Activated effector memory CD4-positive, alpha-beta T cell treated with Interleukin-2 at 50 U/mL for 16 hours (primary cell): Measurements from ENCODE around the gene MYL11.
"Not testable (repeated sequence)": the region's sequence is repeated elsewhere in the genome, so short reads cannot be mapped to it uniquely, and the experiment has no call there.

Experiments used
- DNase-seq: peaks from one replicate; pipeline ENCODE4 v3.0.0-alpha.2; 2020

Gene MYL11

DNA sequence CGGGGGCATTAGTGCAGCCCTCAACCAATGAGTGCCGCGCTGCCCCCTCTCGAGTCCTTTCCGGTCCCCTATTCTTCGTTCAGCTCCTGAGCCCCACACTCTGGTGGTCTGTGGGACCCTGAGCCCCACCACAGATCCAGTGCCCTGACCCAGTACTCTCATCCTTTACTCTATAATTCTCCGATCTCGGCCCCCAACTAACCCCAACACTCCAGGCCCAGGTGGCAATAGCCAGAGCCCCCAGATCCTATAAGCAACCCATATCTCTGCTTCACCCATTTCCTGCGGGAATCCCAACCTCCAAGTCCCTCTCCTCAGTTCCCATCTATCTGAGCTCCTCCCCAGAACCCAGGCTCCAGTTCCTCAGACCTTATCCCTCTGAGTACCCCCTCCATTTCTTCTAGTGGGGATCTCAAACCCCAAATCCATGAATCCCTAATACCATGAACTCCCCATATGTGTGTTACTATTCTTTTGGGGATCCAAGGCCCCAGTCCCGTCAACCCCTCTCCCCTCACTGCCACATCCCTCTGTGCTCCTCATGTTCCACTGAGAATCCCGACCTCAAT lies 3.3 kb upstream of the MYL11 start:
- no peak for DNase-seq

DNA sequence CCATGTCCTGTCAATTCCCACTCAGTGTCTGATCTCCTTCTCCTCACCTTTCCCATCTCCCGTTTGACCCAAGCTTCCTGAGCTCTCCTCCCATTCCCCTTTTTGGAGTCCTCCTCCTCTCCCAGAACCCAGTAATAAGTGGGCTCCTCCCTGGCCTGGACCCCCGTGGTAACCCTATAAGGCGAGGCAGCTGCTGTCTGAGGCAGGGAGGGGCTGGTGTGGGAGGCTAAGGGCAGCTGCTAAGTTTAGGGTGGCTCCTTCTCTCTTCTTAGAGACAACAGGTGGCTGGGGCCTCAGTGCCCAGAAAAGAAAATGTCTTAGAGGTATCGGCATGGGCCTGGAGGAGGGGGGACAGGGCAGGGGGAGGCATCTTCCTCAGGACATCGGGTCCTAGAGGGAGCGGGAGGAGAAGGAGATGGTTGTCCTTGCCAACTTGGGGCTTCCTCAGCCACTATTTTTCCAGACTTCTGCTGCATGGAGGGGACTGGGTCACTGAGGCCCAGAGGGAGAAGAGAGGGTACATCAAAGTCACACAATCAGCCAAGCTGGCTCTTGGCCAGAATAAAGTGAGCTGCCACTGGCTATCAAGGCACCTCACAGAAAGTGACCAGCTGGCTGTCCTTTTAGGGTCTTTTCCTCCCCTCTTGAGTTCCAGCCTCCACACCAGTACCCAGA lies 2.4 kb upstream of the MYL11 start:
- no peak for DNase-seq

DNA sequence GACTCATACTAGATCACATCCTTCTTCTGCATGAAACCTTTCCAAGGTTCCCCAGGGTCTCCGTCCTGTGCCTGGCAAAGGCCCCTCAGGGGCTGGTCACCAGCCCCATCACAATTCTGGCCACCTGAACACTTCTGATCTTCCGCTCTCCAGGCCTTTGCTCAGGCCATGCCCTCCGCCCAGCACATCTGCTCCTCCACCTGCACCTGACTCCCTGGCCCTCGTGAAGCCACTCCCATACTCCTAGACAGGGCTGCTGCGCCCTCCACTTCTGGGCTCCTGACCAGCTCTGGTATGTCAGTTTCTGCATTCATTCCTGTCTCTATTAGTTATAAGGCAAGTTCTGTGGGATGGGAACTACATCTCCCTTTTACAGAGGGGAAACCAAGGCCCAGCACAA lies 1.9 kb upstream of the MYL11 start:
- DNase-seq: no peak

DNA sequence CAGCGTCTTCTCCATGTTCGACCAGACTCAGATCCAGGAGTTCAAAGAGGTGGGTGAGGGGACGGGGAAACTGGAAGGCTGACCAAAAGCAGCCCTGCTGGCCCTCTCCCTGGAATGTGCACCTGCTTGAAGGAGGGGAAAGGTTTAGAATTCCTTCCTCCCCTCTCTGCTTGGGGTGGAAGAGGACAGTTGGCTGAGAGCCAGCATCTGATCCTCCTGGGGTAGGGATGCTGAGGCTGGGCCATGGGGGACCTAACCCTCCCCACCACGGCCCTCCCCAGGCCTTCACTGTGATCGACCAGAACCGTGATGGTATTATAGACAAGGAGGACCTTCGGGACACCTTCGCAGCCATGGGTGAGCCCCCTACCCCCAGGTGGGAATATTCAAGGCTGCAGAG lies 1.3 kb downstream of the MYL11 start:
- DNase-seq: no peak

DNA sequence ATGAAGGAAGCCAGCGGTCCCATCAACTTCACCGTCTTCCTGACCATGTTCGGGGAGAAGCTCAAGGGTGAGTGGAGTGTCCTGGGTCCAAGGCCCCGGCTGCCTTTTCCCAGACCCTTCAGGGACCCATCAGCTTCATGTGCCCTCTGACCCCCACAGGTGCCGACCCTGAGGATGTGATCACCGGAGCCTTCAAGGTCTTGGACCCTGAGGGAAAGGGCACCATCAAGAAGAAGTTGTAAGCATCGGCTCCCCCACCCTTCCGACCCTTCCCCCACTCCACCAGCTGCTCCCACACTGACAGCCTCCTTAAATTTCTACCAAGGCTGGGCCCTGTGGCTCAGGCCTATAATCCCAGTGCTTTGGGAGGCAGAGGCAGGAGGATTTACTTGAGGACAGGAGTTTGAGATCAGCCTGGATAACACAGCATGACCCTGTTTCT lies 1.9 kb downstream of the MYL11 start:
- no peak for DNase-seq

DNA sequence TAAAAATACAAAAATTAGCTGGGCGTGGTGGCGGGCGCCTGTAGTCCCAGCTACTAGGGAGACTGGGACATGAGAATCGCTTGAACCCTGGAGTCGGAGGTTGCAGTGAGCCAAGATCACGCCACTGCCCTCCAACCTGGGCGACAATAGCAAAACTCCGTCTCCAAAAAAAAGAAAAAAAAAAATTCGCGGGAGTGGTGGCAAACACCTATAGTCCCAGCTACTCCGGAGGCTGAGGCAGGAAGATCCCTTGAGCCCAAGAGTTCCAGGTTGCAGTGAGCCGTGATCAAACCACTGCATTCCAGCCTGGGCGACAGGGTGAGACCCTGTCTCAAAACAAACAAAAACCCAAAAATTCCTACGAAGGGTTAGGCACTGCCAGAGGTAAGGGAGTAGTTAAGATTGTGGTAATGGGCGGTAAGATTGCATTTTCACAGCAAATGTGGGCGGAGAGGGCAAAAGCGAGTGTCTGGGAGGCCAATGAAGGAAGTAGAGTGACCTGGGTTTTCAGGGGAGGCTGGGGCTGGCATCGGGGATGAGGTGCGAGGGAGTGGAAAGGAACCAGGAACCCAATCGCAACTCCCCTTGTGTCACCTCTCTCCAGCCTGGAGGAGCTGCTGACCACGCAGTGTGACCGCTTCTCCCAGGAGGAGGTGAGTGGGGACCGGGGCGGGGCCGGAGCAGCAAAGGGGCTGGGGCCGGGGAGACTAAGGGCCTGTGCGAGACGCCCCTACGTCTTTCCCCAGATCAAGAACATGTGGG lies 2.6 kb downstream of the MYL11 start:
- no peak for DNase-seq

DNA sequence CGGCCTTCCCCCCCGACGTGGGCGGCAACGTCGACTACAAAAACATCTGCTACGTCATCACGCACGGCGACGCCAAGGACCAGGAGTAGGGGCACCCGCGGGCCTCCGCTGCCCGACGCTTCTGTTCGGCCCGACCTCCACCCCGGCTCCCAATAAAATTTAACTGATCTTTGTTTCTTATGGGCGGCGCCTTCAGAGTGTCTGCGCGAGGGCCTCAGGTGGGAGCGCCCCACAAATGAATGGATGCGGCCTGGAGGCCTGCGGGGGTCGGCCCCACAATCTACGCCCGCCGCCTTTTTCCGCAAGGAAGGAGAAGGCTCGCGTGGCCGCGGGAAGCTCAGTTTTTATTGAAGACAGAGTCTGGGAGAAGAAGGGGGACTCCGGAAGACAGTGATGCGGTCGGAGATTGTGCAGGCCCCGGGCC lies 3.2 kb downstream of the MYL11 start:
- peak; percentile 81 for DNase-seq

DNA sequence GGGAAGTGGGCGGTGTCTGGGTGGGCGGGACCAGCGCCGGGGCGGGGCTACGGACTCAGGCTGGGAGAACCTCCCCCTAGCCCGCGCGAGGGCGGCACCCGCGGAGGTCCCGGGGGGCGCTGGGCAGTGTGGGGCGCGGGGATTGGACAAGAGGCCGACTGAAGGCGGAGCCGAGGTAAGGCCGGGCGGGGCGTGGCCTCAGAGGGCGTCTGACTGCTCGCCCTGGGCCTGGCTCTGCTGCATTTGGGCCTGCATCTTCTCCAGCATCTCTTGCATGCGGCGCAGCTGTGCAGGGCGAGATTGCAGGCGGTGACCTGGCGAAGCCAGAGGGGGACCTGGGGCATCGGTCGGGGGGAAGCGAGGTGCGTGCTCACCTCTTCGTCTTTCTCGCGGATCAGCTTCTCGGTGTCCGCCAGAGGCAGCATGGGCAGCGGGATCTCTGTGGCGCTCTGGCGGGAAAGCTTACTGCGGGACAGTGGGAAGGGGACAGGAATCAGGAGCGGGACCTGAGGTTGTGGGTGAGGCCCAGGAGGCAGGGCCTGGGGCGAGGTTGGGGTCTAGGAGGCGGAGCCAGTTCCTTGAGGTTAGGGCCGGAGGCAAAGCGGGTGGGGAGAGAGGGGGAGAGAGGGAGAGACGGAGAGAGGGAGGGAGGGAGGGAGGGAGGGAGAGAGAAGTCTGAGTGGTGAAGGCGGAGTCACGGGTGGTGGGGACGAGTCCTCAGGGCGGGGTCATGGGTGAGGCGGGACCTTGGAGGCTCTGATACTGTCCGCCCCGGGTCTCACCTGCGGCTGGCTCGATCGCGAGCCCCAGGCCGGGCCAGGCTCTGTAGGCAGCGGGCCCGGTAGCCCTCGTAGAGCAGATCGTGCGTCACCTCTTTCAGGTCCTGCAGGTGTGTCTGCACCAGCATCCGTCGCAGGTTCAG lies 3.9 kb downstream of the MYL11 start:
- DNase-seq: peak; percentile 100

DNA sequence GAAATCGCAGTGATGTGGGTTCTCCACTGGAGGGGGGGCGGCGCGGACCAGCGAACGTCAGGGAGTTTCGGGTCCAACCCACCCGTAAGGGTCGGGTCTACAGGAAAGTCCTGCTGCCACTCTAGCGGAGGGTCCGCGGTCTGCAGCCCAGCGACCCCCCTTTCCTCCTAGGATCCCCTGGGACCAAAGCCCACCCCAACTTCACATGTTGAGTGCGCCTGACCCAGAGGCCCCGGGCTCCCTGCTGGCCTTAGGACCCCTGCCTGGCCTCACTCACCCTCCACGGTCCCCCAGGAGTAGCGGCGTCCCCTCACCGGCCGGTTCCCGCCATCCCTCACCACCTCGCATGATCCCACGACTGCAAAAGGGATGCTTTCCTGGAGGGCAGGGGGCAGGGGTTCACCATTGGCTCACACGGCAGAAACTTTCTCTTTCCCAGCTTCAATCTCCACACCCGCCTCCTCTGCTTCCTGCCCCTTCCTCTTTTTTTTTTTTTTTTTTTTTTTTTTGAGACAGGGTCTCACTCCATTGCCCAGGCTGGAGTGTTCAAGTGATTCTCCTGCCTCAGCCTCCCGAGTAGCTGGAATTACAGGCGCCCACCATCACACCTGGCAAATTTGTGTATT lies 4.7 kb downstream of the MYL11 start:
- DNase-seq: no peak

DNA sequence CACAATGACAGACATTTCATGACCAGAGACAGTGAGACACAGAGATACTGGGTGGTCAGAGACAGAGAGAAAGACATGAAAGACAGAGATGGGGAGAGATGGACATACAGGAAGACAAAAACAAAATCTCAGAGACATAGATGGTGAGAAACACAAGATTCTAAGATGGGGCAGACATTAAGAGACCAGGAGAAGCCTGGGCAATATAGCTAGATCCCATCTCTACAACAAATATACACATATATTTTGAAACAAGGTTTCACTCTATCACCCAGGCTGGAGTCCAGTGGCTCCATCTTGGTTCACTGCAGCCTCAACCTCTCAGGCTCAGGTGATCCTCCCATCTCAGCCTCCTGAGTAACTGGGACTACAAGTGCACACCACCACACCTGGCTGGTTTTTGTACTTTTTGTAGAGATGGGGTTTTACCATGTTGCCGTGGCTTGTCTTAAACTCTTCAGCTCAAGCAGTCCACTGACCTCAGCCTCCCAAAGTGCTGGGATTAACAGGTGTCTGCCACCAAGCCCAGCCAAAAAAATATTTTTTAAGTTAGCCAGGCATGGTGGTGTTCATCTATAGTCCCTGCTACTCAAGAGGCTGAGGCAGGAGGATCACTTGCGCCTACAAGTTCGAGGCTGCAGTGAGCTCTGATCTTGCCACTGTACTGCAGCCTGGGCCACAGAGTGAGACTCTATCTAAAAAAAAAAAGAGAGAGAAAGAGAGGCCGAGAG lies 5.6 kb downstream of the MYL11 start:
- DNase-seq: no peak

DNA sequence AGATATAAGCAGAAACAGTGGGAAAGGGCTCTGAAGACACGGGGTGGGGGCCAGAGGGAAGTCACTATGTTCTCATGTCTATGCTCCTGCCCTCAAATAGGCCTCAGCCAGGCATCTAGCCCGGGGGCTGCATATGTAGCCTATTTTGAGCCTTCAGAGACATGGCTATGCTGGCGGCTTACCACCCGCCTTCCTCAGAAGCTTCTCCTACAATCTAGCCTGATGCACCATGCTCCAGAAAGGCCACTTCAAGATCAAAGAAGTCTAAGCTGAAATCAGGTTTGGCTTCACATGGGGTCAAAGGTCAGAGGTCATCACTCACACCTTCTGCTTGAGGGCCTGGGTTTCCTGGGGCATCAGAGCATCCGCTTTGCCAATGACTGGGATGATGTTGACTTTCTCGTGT lies 6.2 kb downstream of the MYL11 start:
- no peak for DNase-seq

DNA sequence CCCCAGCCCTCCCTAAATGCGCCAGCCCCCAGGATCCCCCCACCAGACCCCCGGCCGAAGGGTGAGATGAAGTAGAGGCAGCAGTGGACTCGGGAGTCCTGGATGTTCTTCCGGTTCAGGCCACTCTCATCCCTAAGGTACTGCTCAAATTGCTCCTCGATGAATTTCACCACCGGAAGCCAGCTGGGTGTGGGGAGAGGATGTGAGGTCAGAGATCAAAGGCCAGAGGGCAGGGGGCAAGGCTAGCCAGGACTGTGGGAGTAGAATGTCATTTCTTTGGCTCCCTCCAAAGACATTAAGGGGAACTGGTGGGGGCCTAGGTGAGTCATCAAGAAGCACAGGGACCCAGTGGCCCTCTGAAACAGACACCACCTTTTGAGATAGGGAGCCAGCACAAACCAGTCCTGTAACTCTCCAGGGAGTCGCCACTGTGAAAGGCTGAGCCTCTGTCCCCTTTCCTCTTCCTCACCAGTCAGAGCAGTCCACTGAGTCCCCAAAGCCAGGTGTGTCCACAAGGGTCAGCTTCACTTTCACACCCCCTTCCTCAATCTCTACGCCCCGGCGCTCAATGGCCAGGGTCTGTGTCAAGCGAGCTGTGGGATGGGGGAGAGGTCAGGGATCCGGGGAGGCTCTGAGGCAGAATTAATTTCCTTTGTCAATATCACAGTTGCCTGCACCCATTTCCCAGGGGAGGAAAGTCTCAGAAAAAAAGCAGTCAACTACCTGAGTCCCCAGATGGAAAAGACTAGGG lies 6.9 kb downstream of the MYL11 start:
- DNase-seq: no peak

DNA sequence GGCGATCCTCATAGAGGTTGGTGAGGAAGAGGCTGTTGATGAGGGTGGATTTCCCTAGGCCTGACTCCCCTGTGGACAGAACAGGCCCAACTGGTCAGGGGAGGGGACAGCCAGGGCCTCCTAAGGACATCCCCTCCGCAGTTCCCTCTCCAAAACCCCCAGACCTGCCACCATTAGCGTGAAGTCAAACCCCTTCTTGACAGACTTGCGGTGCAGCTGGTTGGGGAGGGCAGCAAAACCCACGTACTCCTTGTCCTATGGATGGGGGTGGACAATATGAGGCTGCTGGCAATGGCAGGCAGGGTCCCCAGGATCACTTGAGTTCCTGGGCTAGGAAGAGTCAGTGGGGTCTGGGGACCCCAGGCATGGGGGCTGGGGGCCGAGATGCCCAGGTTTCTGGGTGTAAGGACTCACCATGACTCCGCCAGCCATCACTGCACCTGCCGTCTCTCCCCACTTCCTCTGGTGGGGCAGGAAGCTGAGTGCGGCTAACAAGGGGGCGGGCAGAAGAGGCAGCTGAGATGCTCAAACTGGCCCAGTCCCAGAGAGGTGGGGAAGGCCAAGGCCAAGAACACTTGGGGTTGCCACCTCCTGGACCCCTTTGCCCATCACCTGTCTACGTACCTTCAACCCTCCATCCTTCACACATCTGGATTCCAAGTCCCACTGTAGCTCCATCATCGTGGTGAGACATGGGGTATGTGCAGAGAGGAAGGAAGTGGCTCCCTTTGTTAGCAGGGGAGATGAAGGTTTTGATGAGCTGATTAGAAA lies 7.7 kb downstream of the MYL11 start, which contains the start of gene SEPTIN1:
Gene SEPTIN1 (minus strand): TSS at position 451 of the 771 bp plus-strand sequence. CDS start 19 bp downstream, at position 432.
- peak; percentile 78 for DNase-seq

DNA sequence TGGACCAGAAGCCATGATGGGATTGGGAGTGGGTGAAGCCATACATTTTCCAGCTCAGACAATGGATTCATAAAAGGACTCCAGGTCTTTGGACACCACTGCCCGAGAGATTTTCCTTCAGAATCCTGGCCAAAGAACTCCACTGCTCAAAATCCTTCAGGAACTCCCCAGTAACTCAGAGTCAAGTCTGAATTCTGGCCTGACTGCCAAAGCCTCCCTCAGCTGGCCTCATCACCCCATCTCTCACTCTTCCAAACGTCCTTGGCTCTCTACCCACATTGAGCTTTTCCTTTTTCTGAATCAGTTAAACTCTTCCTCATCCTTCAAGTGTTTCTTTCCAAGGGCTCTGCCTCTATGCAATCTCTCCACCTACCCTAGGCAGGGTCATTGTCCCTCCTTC lies 8.9 kb downstream of the MYL11 start:
- DNase-seq: no peak

DNA sequence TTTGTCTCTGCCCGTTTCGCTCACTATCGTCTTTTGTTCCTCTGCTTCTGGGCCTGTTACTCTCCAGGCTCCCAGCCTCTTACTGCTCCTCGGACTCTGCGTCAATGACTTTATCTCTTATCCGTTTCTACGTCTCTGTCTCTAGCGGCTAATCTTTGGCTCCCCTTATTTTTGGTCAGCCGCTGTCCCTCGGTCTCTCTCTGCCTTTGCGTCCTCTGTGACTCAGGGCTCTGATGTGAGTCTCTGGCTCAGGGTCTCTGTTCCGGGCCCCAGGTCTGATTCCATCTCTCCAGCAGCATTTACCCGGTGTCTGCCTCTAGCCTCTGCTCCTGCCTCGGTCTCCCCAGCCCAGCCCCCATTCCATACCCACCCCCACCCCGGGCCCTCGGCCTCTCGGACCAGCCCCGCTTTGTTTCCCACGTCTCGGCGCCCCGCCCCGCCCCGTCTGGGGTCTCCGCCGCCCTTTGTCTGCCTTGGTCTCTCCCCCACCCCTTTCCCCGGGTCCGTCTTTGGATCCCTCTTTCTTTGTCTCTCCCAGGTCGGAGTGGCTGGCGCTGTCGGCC lies 20.1 kb downstream of the MYL11 start:
- no peak for DNase-seq

DNA sequence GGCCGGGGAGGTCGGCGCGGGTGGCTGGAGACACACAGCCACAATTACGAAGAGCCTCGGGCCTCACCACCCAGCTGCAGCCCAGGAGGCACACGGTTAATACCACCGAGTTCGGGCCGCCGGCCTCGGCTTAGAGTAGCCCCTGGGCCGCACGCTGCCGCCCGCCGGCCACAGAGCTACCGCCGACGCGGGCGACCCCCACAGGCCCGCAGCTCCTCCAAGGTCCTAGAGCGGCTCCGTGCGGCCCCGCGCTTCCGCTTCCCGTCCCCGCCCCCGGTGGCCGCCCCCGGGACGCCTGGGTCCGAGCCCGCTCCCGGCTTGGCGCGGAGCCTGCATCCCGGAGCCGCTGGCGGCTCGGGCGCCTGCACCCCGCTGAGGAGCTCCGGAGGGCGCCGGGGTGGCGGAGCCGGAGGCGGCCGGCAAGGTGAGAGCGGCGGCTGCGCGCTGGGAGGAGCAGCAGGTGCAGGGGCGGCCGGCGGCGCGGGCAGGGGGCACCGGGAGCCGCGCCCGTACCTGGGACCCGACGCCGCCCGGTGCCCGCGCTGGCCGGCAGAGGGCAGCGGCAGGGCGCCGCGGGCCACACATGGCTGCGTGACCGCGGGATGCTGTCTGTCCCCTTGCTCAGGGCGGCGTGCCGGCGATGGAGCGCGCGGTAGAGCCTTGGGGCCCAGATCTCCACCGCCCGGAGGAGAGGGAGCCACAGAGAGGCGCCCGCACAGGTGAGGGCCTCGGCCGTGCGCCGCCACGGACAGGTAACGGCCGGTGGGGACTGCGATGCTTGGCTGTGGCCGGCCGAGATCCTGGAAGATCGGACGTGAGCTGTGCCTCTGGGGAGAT lies 20.8 kb downstream of the MYL11 start, which contains the start of gene ZNF48:
Gene ZNF48 (plus strand): TSS at position 266 of the 837 bp plus-strand sequence. CDS start 375 bp downstream, at position 641.
- DNase-seq: peak; percentile 48

DNA sequence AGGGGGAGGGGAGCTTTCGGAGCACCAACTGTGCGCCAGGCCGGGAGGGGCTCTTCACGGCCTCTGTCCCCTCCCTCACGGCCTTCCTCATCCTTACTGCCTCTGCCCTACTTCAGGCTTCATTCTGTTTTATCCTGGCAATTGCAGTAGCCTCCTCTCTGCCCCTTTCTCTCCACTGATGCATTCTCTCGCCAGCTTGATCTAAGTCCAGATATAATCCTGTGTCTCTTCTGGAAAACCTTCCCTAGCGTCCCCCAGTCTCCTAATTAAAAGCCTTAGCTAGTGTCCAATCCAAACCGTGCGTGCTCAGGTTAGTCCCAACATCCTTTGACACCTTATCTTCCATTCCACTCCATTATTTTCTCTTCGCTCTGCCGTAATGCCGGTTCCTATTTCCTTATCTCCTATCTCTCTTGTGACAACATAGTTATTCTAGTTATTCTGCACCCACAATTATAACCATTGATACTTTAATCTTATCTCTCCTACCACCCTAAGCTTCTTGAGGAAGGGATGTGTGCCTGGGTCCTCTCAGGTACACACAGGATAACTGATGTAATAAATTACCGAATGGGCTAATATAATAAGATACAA lies 21.5 kb downstream of the MYL11 start:
- no peak for DNase-seq

DNA sequence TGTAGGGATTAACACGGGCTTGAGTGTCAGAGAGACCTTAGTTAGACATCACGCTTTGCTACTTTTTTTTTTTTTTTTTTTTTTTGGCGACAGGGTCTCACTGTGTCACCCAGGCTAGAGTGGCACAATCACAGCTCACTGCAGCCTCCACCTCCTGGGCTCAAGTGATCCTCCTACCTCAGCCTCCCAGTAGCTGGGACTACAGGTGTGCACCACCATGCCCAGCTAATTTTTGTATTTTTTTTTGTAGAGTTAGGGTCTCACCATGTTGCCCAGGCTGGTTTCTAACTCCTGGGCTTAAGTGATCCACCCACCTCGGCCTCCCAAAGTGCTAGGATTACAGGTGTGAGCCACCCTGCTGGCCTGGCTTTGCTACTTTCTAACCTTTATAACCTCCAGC lies 22.0 kb downstream of the MYL11 start:
- DNase-seq: not testable (repeated sequence)
